ENCODE measurements around the gene UBASH3B.

The UBASH3B gene

DNA sequence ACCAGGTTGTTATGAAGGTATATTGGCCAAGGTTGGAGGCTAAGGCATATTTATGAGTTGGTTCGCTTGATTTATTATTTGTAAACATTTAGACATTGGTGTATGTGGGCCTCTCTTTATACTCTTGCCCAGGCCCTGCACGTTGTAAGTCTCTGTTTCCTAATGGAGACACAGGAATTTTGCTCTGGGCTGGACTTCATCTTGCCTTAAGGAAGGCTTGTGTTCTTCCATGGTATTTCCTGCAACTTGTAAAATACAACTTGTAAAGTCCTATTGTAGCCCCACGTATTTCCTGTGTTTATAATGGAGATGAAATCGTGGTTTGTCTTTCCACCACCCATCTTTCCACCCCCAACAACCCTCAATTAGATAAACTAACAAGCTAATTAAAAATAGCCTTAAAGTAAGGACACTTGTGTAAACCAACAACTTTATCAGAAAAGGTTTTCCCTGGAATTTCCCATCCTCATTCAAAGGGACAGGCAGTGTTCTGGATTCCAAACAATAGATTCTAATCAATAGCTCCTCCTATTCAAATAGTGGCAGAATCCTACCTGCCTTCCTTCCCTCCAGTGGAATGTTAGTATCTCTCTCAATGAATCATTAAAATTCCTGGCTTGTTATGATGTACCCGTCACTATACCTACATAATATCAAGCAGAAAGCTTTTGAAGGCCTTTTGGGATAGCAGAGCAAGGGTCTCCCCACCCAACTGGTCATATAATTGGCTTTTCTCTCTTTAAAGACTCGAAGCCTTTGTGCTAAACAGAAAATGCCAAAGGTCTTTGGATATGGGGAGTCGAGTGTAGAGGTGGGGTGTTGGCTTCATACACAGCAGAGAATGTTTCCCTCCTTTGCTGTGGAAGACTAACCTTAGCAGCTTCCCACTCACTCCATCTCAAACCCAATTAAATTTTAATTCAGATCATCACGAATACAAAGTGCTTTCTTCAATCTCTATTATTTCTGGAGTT is 77.1 kb downstream of the UBASH3B start:
- no peak for DNase-seq (ENCODE audit: low spot score)

- DNase-seq (ENCODE audit: low spot score) = peak; percentile 56
Measured at GRCh38 chr11:122733318-122733717, 77.8 kb downstream of the UBASH3B start.

DNA sequence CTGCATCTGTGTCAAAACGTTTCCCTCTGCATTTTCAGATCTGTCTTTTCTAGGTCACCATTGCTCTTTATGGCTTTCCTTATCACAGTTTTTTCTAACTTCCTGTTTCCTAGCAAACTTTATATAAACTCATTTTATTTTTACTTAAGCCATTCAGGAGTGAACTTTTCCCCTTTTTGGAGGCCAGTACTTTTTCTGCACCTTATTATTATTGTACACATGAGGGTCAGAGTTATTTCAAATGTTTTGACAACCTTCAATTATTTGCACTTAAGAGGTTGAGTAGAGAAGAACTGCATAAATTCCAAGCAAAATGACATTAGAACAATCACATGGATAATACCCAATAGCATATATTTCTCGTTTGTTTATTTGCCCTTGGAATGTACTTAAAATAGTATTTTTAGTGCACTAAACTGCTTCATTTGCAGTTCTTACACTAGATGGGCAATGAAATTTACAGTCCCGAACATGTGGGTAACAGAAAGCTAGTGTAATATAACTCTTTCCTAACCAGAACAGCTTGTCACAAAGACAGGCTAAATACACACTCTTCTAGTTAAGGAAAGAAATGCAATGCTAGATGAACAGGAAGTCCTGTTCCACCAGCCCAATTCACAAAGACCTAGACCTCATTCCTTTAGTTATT is 79.5 kb downstream of the UBASH3B start:
- no peak for DNase-seq (ENCODE audit: low spot score)

- DNase-seq (ENCODE audit: low spot score) = no peak
Measured at GRCh38 chr11:122737951-122738693, 82.6 kb downstream of the UBASH3B start.

DNA sequence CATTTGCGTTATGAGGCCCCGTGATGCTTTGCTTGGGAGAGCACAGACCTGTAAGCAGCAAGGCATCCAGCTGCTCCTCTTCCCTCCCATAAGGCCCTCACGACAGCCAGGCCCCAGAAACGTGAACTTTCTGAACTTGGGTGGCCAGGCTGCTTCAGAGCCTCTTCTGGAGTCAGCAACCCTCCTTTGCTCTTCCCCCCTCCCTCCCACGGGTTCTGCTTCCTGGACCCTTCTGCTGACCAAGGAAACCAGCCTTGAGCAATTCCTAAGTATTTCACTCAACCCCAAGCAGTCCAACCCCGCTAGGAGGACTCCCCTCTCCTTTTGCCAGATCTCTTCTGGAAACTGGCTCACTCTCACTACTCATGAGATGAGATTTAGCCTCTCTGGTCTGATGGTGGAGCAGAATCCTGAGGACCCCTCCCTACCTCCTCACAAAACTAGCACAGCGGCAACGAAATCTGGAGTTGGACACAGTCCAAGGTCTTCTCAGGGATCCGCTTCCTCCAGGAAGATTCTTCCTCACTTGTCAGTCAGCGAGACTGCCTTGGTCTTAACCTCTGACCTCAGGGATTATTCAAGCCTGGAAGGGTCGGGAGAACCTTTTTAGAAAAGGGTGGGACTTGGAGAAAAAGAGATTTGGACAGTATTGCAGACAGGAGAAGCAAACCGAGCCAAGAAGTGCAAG is 86.2 kb downstream of the UBASH3B start:
- peak; percentile 62 for DNase-seq (ENCODE audit: low spot score)

DNA sequence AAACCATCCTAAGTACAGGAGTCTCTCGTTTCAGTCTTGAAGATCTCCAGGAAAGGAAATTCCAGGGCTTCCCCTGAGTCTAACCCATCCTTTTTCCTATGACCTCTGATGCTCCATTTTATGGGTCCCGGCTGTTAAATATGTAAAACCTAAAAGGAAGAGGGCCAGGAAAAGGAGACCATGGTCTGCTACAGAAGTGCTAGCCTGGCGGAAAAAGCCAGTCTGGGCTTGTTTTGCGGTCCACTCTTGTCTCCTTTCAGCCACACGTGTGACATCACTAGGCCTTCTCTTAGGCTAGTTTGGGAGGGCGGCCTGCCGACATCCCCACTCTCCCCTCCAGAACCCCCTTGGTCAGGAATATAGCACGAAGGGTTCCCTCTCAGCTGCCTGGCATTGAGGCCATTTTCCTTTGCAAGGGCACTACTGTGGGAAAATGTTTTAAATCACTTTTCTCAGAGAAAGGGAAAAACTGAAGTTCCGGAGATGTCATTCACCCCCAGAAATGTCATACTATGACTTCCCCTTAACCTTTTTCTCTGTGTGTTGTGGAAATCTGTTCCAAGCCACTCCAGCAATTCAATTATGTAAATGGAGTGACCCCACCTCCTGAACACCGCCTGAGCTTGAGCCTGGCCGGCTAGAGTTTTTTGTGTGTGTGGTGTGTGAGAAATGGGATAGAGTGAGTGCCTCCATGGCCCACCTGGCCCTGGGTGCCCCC is 86.9 kb downstream of the UBASH3B start:
- no peak for DNase-seq (ENCODE audit: low spot score)

DNA sequence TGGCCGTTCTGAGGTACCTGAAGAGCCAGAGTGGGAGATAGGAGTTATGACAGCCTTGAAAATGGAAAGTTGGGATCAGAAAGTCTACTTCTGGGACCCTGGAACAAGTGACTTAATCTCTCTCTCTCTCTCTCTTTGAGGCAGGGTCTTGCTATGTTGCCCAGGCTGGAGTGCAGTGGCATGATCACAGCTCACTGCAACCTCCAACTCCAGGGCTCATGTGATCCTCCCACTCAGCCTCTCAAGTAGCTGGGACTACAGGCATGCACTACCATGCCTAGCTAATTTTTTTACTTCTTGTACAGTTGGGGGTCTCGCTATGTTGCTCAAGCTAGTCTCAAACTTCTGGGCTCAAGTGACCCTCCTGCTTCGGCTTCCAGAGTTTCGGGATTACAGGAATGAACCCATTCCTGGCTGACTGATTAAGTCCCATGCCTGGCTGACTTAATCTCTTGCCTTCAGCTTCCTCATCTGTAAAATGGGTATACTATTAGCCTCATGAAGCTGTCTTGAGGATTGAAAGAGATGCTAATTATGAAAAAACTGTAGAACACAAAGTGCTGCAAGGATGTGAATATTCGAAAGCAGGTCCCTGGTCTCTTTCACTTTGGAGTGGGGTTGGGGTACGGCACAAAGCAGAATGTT is 87.7 kb downstream of the UBASH3B start:
- DNase-seq (ENCODE audit: low spot score) = no peak

DNA sequence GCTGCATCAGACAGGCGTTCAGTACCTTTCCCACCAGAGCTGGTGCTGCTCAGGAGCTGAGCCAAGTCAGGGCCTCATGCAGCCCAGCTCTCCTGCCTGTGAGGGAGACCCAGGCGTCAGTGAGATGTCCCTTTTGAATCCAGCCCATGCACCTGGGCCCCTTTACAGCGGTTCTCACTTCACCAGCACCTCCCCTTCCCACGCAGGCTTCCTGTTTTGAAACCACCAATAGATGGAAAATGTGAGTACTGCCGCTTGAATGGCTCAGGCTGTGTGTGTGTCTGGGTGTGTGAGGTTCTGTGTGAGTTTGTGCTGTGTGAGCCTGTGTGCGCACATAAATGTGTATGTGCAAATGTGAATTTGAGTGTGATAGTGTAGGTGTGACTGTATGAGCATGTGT is 88.4 kb downstream of the UBASH3B start:
- DNase-seq (ENCODE audit: low spot score) = no peak

DNA sequence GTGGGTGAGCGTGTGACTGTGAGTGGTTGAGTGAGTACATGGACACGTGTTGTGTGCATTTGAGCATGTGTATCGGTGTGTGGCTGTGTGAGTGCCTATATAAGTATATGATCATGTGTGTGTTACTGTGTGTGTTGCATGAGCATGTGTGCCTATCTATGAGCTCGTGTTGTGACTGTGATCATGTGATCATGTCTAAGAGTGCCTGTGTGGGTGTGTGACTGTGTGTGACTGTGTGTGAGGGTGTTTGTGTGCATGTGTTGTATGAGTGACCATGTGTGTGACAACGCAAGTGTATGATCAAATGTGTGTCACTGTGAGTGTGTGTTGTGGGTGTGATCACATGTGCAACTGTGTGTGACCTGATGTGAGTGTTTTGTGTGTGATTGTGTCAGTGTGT is 88.8 kb downstream of the UBASH3B start:
- no peak for DNase-seq (ENCODE audit: low spot score)

- no peak for DNase-seq (ENCODE audit: low spot score)
Measured at GRCh38 chr11:122745111-122745510, 89.6 kb downstream of the UBASH3B start.

GRCh38 chr11:122746050-122746478 is 90.5 kb downstream of the UBASH3B start:
- DNase-seq (ENCODE audit: low spot score) = no peak

DNA sequence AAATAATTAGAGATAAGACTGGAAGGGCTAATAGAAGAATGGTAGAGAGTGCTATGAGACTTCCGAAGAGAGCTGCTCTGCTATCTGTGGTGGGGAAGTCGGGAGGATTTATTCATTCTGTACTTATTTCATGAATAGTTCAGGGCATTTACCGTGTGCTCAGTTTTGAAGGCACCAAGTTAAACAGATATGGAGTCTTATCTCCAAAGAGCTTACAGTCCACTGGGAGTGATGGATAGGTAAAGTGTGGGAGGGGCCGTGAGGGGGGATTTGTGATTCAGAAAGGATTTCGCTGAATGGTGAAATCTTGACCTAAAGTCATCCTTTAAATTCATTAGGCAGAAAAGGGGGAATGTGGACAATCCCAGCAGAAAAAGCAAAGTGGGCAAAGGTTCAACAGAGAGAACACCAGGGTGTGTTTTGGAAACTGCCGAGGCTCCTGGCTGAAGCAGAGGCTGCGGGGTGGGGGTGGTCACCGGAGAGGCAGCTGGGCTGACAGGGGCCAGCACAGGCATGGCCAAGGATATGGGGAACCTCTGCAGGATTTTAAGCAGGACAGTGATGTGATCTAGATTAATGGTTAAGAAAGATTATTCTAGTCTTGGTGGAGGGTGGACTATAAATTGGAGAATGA is 91.2 kb downstream of the UBASH3B start:
- DNase-seq (ENCODE audit: low spot score) = no peak

DNA sequence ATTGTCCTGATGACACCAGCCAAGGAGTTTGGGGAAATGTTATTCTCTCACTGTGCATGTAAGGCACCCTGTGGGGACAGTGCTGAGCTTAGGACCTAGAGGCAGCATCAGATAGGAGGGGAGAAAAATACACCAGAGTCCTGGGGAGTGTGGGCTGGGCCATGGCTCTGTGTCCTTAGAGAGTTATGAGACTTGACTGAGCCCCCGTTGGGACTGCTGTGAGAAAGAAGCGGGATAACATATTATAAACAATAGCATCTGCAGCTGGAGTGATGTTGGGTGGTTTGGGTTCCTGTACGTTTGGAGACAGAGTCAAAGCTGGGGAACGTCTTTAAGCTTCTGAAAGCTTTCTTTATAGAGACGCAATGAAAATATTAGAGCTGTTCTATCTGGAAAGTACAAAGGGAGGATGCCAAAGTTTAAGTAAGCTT is 91.8 kb downstream of the UBASH3B start:
- DNase-seq (ENCODE audit: low spot score) = no peak

DNA sequence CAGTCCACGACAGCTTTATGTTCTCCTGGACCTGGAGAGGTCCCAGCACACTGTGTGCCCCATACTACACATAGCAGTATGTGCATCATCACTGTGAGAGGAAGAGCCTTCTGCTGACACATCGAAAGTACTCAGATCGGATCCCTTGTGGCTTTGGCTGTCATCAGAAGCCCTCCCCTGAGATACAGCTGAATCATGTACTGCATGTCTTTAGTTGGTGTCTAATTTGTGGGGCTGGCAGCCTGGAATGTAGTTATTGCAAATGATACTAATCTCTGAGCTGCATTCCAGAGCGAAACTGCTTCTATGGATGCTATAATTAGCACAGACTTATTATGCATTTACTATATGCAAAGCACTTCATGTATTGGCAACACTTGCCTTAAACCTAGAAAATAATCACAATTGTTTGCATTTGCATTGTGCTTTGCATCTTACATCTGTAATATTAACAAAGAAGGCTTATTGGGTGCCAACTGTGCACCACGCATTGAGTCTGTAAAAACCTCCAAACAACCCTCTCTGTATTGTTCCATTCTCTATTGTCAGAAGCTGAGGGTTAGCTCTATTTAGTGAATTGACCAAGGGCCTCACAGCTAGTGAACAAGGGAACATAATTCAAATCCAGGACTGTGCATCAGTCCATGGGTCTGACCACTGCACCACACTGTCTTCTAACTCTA is 93.6 kb downstream of the UBASH3B start:
- DNase-seq (ENCODE audit: low spot score) = peak; percentile 91

DNA sequence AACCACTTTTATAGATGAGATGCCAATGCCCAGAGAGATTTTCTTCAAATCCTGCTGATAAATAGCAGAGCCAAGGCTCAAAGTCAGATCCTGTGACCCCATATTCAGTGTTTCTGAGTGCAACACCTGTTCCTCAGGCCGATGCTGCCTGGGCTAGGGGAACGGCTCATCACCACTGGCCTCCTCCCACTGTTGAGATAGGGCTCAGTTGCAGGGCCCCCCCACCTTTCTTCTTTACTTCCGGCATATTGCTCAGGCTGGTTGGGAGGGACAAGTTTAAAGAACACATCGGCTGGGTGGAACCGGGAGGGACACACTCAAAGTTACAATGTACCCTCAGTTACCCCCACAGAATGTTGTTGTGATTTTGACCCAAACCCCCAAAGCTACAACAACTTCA is 94.5 kb downstream of the UBASH3B start:
- no peak for DNase-seq (ENCODE audit: low spot score)

GRCh38 chr11:122751292-122752070 is 96.0 kb downstream of the UBASH3B start:
- peak; percentile 57 for DNase-seq (ENCODE audit: low spot score)

- no peak for DNase-seq (ENCODE audit: low spot score)
Measured at GRCh38 chr11:122754028-122754427, 98.5 kb downstream of the UBASH3B start.

GRCh38 chr11:122754553-122755322 is 99.2 kb downstream of the UBASH3B start:
- DNase-seq (ENCODE audit: low spot score) = no peak
